Natural killer cell (primary cell): ENCODE results near the gene HSPH1. TPM values are rescaled to one million over a fixed set of nuclear protein-coding genes. Genes with fewer than 3 reads are reported as not detected.

Source experiments
- ATAC-seq, 3 donors: fragments of 150-1000 bp in 2 of 3; fragments of 200-7000 bp in 1 of 3; cut with Tn5 transposase; 1 replicate in 1 of 3; 2 replicates in 2 of 3; pipeline ENCODE4 v1.10.0; 2021; ENCODE audit warnings: mild to moderate bottlenecking in 2 of 3, moderate library complexity in 2 of 3
- DNase-seq, 2 donors: peaks; one replicate each; pipeline versions ENCODE4 v3.0.0 to v3.0.0-alpha.2; 2013 to 2021; ENCODE audit warnings: mixed read lengths in 1 of 2
- H3K27ac ChIP-seq: one replicate; pipeline ENCODE4 v1.5.1; 2013; ENCODE audit warnings: mild to moderate bottlenecking, low read length
- H3K27me3 ChIP-seq: one replicate; pipeline ENCODE4 v1.6.1; 2013; ENCODE audit warnings: low read length; ENCODE audit not compliant: control insufficient read depth, insufficient read depth
- H3K36me3 ChIP-seq: one replicate; pipeline ENCODE4 v1.6.1; 2013; ENCODE audit warnings: low read length; ENCODE audit not compliant: control insufficient read depth, insufficient read depth
- H3K4me1 ChIP-seq: one replicate; pipeline ENCODE4 v1.6.1; 2013; ENCODE audit warnings: low read length; ENCODE audit not compliant: control insufficient read depth, insufficient read depth
- H3K4me3 ChIP-seq: one replicate; pipeline ENCODE4 v1.5.1; 2013; ENCODE audit warnings: low read length
- H3K9me3 ChIP-seq: one replicate; pipeline ENCODE4 v1.6.1; 2013; ENCODE audit warnings: low read length; ENCODE audit not compliant: control insufficient read depth, insufficient read depth
- H3K27ac Mint-ChIP-seq, 2 donors: one replicate each; pipeline ENCODE4 v1.8.0; 2022; ENCODE audit warnings: mild to moderate bottlenecking in 2 of 2, mixed read lengths in 2 of 2, moderate library complexity in 1 of 2
- H3K27me3 Mint-ChIP-seq, 2 donors: one replicate each; pipeline ENCODE4 v1.8.0; 2022; ENCODE audit warnings: low read depth in 2 of 2, mixed read lengths in 2 of 2
- H3K36me3 Mint-ChIP-seq: one replicate; pipeline ENCODE4 v1.8.0; 2022; ENCODE audit warnings: mixed read lengths
- H3K4me1 Mint-ChIP-seq, 2 donors: one replicate each; pipeline ENCODE4 v1.8.0; 2022; ENCODE audit warnings: mixed read lengths in 2 of 2
- H3K4me3 Mint-ChIP-seq: one replicate; pipeline ENCODE4 v1.8.0; 2022; ENCODE audit warnings: mild to moderate bottlenecking, moderate library complexity, mixed read lengths
- H3K9me3 Mint-ChIP-seq, 2 donors: one replicate each; pipeline ENCODE4 v1.8.0; 2022; ENCODE audit warnings: mixed read lengths in 2 of 2
- CTCF ChIP-seq: fragments of 200-600 bp; IDR thresholded peaks from one replicate; pipeline ENCODE4 v1.8.0; 2022; ENCODE audit warnings: antibody characterized with exemption
- WGBS: methylation state at CpG from one replicate; pipeline ENCODE4 v1.1.7; 2013; ENCODE audit warnings: missing lambda C conversion rate; ENCODE audit not compliant: insufficient coverage; 5-methylcytosine and 5-hydroxymethylcytosine counted together
- intact Hi-C: fragments of 100-400 bp; cut with micrococcal nuclease; formaldehyde crosslinking; loops from one replicate; pipeline ENCODE4 v1.14.2; 2022
- total RNA-seq, 4 donors: library from RNA; stranded (reverse); fragments of 120-200 nt in 1 of 4; gene quantifications; one replicate each; pipeline versions ENCODE4 v1.2.3 to v1.2.4, GENCODE V29; 2013 to 2022

Gene HSPH1
- total RNA-seq, 3 donors from 2014 or later (not counting 1 experiment from before 2014, with no cell fraction given): 51.2 to 81.6 (median 75.4) TPM

GRCh38 chr13:31168736-31169135 lies 7.0 kb upstream of the HSPH1 start:
- intact Hi-C loops: no loop called here
- Mint-ChIP-seq H3K4me1 (no peaks in the 10 kb centered on the region), H3K9me3 (no peaks in the 10 kb centered on the region), H3K27me3 (peaks cover 12 to 17% of the 10 kb centered on the region in 2 donors), H3K36me3 (no peaks in the 10 kb centered on the region), H3K4me3 (no peak overlapping the region), H3K27ac (no peak overlapping the region)
- TF ChIP-seq CTCF: no peak
- Histone ChIP-seq H3K27me3 (peaks cover 2% of the 10 kb centered on the region), H3K9me3 (no peaks in the 10 kb centered on the region), H3K36me3 (no peaks in the 10 kb centered on the region), H3K4me3 (no peak overlapping the region), H3K27ac (no peak overlapping the region), H3K4me1 (no peaks in the 10 kb centered on the region)
- DNase-seq (no peak), ATAC-seq (no peak)
- WGBS: 97% methylated on average over 11 of the region's 11 CpGs

DNA sequence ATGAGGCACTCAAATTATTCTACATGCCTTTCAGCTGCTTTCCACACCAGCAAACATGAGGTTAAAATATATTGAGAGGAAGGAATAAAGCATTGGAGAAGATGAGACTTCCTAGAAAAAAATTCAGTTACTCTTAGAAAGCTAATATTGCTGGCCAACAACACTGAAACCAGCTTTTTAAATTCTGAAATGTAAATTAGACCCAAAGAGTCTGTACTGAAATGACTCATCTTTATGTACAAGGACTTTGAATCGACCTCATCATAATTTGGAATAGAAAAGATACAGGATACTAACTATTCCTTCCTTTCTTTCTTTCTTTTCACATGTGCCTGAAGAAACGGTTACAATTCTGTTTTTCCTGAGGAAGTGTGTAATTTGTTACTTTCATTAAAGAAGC lies 6.5 kb upstream of the HSPH1 start:
- no peaks in the 10 kb centered on the region for H3K4me1 ChIP-seq
- H3K4me3 ChIP-seq: no peak overlapping the region
- Mint-ChIP-seq H3K4me3 (no peak overlapping the region), H3K36me3 (no peaks in the 10 kb centered on the region), H3K27ac (no peak overlapping the region), H3K4me1 (no peaks in the 10 kb centered on the region), H3K27me3 (peaks cover 9 to 13% of the 10 kb centered on the region in 2 donors), H3K9me3 (no peaks in the 10 kb centered on the region)
- TF ChIP-seq CTCF: no peak
- no peaks in the 10 kb centered on the region for H3K36me3 ChIP-seq
- DNase-seq (no peak), ATAC-seq (no peak)
- H3K9me3 ChIP-seq: no peaks in the 10 kb centered on the region
- WGBS: no CpG with 5 or more reads among the region's 2 CpGs
- H3K27me3 ChIP-seq: peaks cover 2% of the 10 kb centered on the region
- no peak overlapping the region for H3K27ac ChIP-seq
- intact Hi-C loops: no loop called here

DNA sequence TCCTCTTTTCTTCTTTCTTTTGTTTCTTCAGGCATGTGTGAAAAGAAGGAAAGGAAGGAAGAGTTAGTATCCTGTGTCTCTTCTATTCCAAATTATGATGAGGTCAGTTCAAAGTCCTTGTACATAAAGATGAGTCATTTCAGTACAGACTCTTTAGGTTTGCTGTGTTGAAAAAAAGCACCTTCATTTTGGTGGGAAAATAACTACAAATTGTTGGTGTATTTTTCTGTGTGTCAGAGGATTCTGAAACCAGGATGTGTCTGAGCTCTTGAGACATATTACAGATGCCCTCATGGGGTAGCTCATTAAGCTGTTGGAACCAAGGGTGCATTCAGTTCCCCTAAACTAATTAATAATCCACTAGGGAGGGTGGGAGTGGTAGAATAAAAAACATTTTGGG lies 5.8 kb upstream of the HSPH1 start:
- H3K27ac ChIP-seq: no peak overlapping the region
- TF ChIP-seq CTCF: no peak
- H3K27ac Mint-ChIP-seq: no peak overlapping the region
- H3K4me1 ChIP-seq: no peaks in the 10 kb centered on the region
- DNase-seq (no peak), ATAC-seq (no peak)
- H3K4me1 Mint-ChIP-seq: peaks cover 5 to 7% of the 10 kb centered on the region in 2 donors
- H3K36me3 ChIP-seq: no peaks in the 10 kb centered on the region
- no peaks in the 10 kb centered on the region for H3K36me3 Mint-ChIP-seq
- H3K9me3 Mint-ChIP-seq: no peaks in the 10 kb centered on the region
- H3K27me3 ChIP-seq: no peaks in the 10 kb centered on the region
- no peak overlapping the region for H3K4me3 ChIP-seq
- no peaks in the 10 kb centered on the region for H3K9me3 ChIP-seq
- peaks cover 7 to 8% of the 10 kb centered on the region in 2 donors for H3K27me3 Mint-ChIP-seq
- intact Hi-C loops: no loop called here
- no peak overlapping the region for H3K4me3 Mint-ChIP-seq

DNA sequence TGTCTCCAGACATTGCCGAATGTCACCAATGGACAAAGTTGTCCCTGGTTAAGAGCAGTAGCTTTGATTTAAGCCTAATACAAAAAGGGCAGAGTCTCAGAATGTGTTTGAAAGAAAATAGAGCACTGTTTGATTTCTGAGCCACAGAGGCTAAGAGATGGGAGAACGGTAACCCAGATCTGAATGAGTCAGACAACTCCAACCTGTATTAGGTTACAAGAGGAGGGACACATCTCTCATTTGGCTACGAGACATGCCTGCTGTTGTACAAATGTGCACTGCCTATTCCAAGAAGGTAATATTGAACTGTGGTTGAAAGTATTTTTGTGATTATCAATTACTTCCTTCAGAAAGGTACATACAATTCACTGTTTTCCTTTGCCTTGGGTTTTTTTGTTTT lies 4.9 kb upstream of the HSPH1 start:
- H3K36me3 ChIP-seq: no peaks in the 10 kb centered on the region
- intact Hi-C loops: no loop called here
- DNase-seq (no peak), ATAC-seq (no peak)
- WGBS: 91% methylated on average over 3 of the region's 3 CpGs
- Mint-ChIP-seq H3K27ac (no peak overlapping the region), H3K9me3 (no peaks in the 10 kb centered on the region), H3K4me1 (peaks cover 14 to 16% of the 10 kb centered on the region in 2 donors), H3K36me3 (no peaks in the 10 kb centered on the region), H3K4me3 (no peak overlapping the region), H3K27me3 (peaks cover 7 to 8% of the 10 kb centered on the region in 2 donors)
- H3K27ac ChIP-seq: no peak overlapping the region
- H3K4me3 ChIP-seq: no peak overlapping the region
- no peaks in the 10 kb centered on the region for H3K9me3 ChIP-seq
- H3K27me3 ChIP-seq: no peaks in the 10 kb centered on the region
- no peak for TF ChIP-seq CTCF
- H3K4me1 ChIP-seq: no peaks in the 10 kb centered on the region
